Measurements from ENCODE around the gene C9.

The C9 gene

GRCh38 chr5:39373791-39374190, 9.5 kb upstream of the C9 start:
- Histone ChIP-seq H3K4me1 (ENCODE audit: control insufficient read depth, insufficient read depth, low read length) (peaks cover 1% of the 10 kb centered on the region; the same call in 1 of the 2 replicates), H3K4me3 (ENCODE audit: low read length) (no peak overlapping the region), H3K36me3 (ENCODE audit: control insufficient read depth, insufficient read depth, low read length) (no peaks in the 10 kb centered on the region), H3K27ac (ENCODE audit: low read length) (no peak overlapping the region), H3K9me3 (ENCODE audit: control insufficient read depth, insufficient read depth, low read length) (no peaks in the 10 kb centered on the region), H3K27me3 (ENCODE audit: control insufficient read depth, insufficient read depth, low read length) (no peaks in the 10 kb centered on the region)
- no CpG with 5 or more reads among the region's 2 CpGs for WGBS (ENCODE audit: insufficient coverage, insufficient read length)
- no peak for DNase-seq (ENCODE audit: low read depth, low spot score)

DNA sequence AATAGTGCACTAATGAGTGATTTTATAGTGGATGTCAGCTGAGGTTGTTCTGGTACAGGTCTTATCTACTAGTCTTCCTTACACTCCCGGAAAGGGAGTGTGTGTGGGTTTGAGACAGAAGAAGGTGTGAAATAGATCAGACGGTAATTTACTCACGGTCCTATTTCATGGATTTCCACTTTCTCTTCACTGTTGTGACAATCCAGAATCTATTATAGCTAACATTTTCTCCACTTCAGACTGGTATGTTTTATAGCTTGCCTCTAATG, 7.0 kb upstream of the C9 start:
- Histone ChIP-seq H3K27me3 (ENCODE audit: control insufficient read depth, insufficient read depth, low read length) (no peaks in the 10 kb centered on the region), H3K9me3 (ENCODE audit: control insufficient read depth, insufficient read depth, low read length) (no peaks in the 10 kb centered on the region), H3K4me3 (ENCODE audit: low read length) (no peak overlapping the region), H3K36me3 (ENCODE audit: control insufficient read depth, insufficient read depth, low read length) (no peaks in the 10 kb centered on the region), H3K4me1 (ENCODE audit: control insufficient read depth, insufficient read depth, low read length) (no peaks in the 10 kb centered on the region), H3K27ac (ENCODE audit: low read length) (no peak overlapping the region)
- WGBS (ENCODE audit: insufficient coverage, insufficient read length): no CpG with 5 or more reads among the region's 3 CpGs
- DNase-seq (ENCODE audit: low read depth, low spot score): no peak

DNA sequence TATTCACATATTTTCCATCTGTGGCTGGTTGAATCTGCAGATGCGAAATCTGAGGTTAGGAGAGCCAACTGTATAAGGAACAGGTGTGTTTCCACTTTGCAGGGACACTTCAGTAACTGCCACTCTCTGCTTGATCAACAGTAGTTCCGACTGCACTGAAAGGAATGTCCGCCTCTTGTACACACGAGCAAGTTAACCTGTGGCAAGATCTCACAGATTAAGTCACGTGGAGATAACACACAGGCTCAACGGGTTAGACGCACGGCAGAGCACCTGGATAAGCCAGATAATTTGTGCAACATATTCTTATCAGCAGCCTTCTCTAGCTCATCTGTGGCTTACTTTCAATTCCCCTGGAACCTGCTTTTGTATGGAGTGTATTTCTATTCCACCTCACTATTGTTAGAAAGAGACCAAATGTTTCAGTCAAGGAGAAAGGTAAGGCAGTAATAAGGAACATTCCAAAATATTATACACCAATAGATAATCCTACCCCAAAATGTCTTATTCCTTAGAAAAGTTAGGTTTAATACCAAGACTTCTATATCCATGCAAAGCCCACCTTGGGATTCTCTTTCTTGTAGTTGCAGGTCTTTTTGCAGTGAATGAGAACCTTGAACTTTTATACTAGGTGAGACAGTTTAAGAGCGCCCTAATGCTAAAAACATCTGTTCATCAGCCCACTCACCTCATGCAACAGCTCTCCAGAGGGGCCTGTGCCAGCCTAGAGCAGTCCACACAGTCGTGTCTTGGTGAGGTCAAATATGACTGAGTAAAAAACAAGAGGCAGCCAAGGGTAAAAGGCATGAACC, 6.5 kb upstream of the C9 start:
- Histone ChIP-seq H3K9me3 (ENCODE audit: control insufficient read depth, insufficient read depth, low read length) (no peaks in the 10 kb centered on the region), H3K36me3 (ENCODE audit: control insufficient read depth, insufficient read depth, low read length) (no peaks in the 10 kb centered on the region), H3K27ac (ENCODE audit: low read length) (no peak overlapping the region), H3K27me3 (ENCODE audit: control insufficient read depth, insufficient read depth, low read length) (no peaks in the 10 kb centered on the region), H3K4me1 (ENCODE audit: control insufficient read depth, insufficient read depth, low read length) (no peaks in the 10 kb centered on the region), H3K4me3 (ENCODE audit: low read length) (no peak overlapping the region)
- no CpG with 5 or more reads among the region's 10 CpGs for WGBS (ENCODE audit: insufficient coverage, insufficient read length)
- DNase-seq (ENCODE audit: low read depth, low spot score): no peak

GRCh38 chr5:39369123-39369815, 5.0 kb upstream of the C9 start:
- WGBS (ENCODE audit: insufficient coverage, insufficient read length): no CpG with 5 or more reads among the region's 5 CpGs
- H3K4me3 ChIP-seq (ENCODE audit: low read length): no peak overlapping the region
- no peak overlapping the region for H3K27ac ChIP-seq (ENCODE audit: low read length)
- H3K4me1 ChIP-seq (ENCODE audit: control insufficient read depth, insufficient read depth, low read length): no peaks in the 10 kb centered on the region; the same call in 1 of the 2 replicates
- no peaks in the 10 kb centered on the region for H3K9me3 ChIP-seq (ENCODE audit: control insufficient read depth, insufficient read depth, low read length)
- no peak for DNase-seq (ENCODE audit: low read depth, low spot score)
- H3K36me3 ChIP-seq (ENCODE audit: control insufficient read depth, insufficient read depth, low read length): no peaks in the 10 kb centered on the region
- H3K27me3 ChIP-seq (ENCODE audit: control insufficient read depth, insufficient read depth, low read length): no peaks in the 10 kb centered on the region

DNA sequence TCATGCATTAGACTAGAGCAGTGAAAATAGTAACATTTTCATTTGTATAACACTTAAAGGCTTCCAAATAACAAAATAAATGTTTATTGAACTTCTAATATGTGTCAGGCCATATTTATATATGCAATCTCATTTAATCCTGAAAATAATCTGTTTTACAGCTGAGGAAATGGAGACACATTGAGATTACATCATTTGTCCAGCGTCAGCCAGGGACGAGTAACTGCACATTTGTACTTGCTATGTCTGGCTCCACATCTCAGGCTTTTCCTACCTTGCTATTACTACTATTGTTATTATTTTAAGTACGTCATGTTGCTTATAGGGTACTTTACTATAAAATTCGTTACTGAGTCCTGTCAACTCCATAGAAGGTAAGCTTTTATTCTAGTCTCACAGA, 3.8 kb upstream of the C9 start:
- H3K27ac ChIP-seq (ENCODE audit: low read length): no peak overlapping the region
- H3K9me3 ChIP-seq (ENCODE audit: control insufficient read depth, insufficient read depth, low read length): no peaks in the 10 kb centered on the region
- H3K27me3 ChIP-seq (ENCODE audit: control insufficient read depth, insufficient read depth, low read length): no peaks in the 10 kb centered on the region
- no peaks in the 10 kb centered on the region; the same call in 1 of the 2 replicates for H3K4me1 ChIP-seq (ENCODE audit: control insufficient read depth, insufficient read depth, low read length)
- H3K36me3 ChIP-seq (ENCODE audit: control insufficient read depth, insufficient read depth, low read length): no peaks in the 10 kb centered on the region
- no peak overlapping the region for H3K4me3 ChIP-seq (ENCODE audit: low read length)
- WGBS (ENCODE audit: insufficient coverage, insufficient read length): no CpG with 5 or more reads among the region's 4 CpGs
- DNase-seq (ENCODE audit: low read depth, low spot score): no peak

DNA sequence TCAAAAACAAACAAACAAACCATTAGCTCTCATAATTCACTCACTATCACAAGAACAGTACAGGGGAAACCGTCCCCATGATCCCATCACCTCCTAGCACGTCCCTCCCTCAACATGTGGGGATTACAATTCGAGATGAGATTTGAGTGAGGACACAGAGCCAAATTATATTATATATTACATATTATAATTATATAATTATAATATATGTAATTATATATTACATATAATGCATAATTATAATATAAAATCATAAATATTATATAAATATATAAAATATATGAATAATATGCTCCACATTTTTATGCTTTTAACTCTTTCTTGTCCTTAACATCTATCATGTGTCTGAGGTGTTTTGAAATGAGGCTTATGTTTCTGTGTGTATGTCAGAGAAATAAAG, 3.4 kb upstream of the C9 start:
- no CpG with 5 or more reads among the region's 3 CpGs for WGBS (ENCODE audit: insufficient coverage, insufficient read length)
- Histone ChIP-seq H3K4me3 (ENCODE audit: low read length) (no peak overlapping the region), H3K27me3 (ENCODE audit: control insufficient read depth, insufficient read depth, low read length) (no peaks in the 10 kb centered on the region), H3K27ac (ENCODE audit: low read length) (no peak overlapping the region), H3K36me3 (ENCODE audit: control insufficient read depth, insufficient read depth, low read length) (no peaks in the 10 kb centered on the region), H3K9me3 (ENCODE audit: control insufficient read depth, insufficient read depth, low read length) (no peaks in the 10 kb centered on the region), H3K4me1 (ENCODE audit: control insufficient read depth, insufficient read depth, low read length) (no peaks in the 10 kb centered on the region; the same call in 1 of the 2 replicates)
- no peak for DNase-seq (ENCODE audit: low read depth, low spot score)

DNA sequence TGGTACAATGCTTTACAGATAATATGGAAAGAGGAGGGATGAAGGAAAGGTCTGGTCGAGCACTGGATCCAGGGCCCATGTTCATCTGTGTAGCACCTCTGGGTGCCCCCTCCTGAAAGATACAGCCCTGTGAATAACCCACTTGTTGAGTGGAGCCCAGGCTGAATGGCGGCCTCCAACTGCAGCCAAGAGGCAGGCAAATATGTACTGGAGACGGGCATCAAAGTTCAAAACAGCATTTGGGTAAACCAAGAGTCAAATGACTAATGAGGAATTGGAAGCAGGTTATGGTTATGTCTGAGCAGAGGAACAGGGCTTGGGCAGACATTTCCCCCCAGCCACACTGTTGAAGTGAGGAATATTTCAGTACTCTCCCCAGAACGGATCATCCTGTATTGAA, 1.1 kb downstream of the C9 start:
- Histone ChIP-seq H3K36me3 (ENCODE audit: control insufficient read depth, insufficient read depth, low read length) (no peaks in the 10 kb centered on the region), H3K27ac (ENCODE audit: low read length) (no peak overlapping the region), H3K9me3 (ENCODE audit: control insufficient read depth, insufficient read depth, low read length) (no peaks in the 10 kb centered on the region), H3K27me3 (ENCODE audit: control insufficient read depth, insufficient read depth, low read length) (no peaks in the 10 kb centered on the region), H3K4me1 (ENCODE audit: control insufficient read depth, insufficient read depth, low read length) (no peaks in the 10 kb centered on the region; the same call in 1 of the 2 replicates), H3K4me3 (ENCODE audit: low read length) (no peak overlapping the region)
- DNase-seq (ENCODE audit: low read depth, low spot score): no peak
- WGBS (ENCODE audit: insufficient coverage, insufficient read length): no CpG with 5 or more reads among the region's 4 CpGs

DNA sequence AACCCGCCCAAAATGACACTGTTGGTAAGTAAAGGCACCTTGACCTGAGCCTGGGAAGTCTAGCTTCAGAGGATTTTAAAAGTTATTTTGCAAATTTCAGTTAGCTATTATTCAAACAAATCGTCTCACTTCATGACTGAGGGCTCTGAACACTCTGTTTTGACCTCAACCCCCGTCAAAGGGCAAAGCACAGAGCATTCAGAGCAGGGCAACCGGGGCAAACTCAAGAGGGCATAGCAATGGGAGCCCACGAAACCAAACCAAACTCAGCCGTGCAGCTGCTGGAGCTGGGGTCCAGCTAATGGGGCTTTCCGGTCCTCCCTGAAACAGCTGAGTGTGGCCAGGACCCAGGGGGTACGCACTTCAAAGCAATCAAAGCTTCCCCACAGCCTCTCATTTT, 1.6 kb downstream of the C9 start:
- no peaks in the 10 kb centered on the region; the same call in 1 of the 2 replicates for H3K4me1 ChIP-seq (ENCODE audit: control insufficient read depth, insufficient read depth, low read length)
- H3K27me3 ChIP-seq (ENCODE audit: control insufficient read depth, insufficient read depth, low read length): no peaks in the 10 kb centered on the region
- DNase-seq (ENCODE audit: low read depth, low spot score): no peak
- no peaks in the 10 kb centered on the region for H3K9me3 ChIP-seq (ENCODE audit: control insufficient read depth, insufficient read depth, low read length)
- H3K27ac ChIP-seq (ENCODE audit: low read length): no peak overlapping the region
- H3K4me3 ChIP-seq (ENCODE audit: low read length): no peak overlapping the region
- no peaks in the 10 kb centered on the region for H3K36me3 ChIP-seq (ENCODE audit: control insufficient read depth, insufficient read depth, low read length)
- WGBS (ENCODE audit: insufficient coverage, insufficient read length): no CpG with 5 or more reads among the region's 8 CpGs

GRCh38 chr5:39361306-39361705, 3.0 kb downstream of the C9 start:
- H3K4me3 ChIP-seq (ENCODE audit: low read length): no peak overlapping the region
- WGBS (ENCODE audit: insufficient coverage, insufficient read length): no CpG with 5 or more reads among the region's 4 CpGs
- H3K9me3 ChIP-seq (ENCODE audit: control insufficient read depth, insufficient read depth, low read length): no peaks in the 10 kb centered on the region
- no peaks in the 10 kb centered on the region for H3K36me3 ChIP-seq (ENCODE audit: control insufficient read depth, insufficient read depth, low read length)
- H3K27me3 ChIP-seq (ENCODE audit: control insufficient read depth, insufficient read depth, low read length): no peaks in the 10 kb centered on the region
- DNase-seq (ENCODE audit: low read depth, low spot score): no peak
- H3K27ac ChIP-seq (ENCODE audit: low read length): no peak overlapping the region
- H3K4me1 ChIP-seq (ENCODE audit: control insufficient read depth, insufficient read depth, low read length): no peaks in the 10 kb centered on the region; the same call in 1 of the 2 replicates

GRCh38 chr5:39360471-39361111, 3.7 kb downstream of the C9 start:
- H3K9me3 ChIP-seq (ENCODE audit: control insufficient read depth, insufficient read depth, low read length): no peaks in the 10 kb centered on the region
- no peak overlapping the region for H3K4me3 ChIP-seq (ENCODE audit: low read length)
- no peak overlapping the region for H3K27ac ChIP-seq (ENCODE audit: low read length)
- no peaks in the 10 kb centered on the region for H3K36me3 ChIP-seq (ENCODE audit: control insufficient read depth, insufficient read depth, low read length)
- WGBS (ENCODE audit: insufficient coverage, insufficient read length): no CpG with 5 or more reads among the region's 5 CpGs
- H3K27me3 ChIP-seq (ENCODE audit: control insufficient read depth, insufficient read depth, low read length): no peaks in the 10 kb centered on the region
- H3K4me1 ChIP-seq (ENCODE audit: control insufficient read depth, insufficient read depth, low read length): no peaks in the 10 kb centered on the region; the same call in 1 of the 2 replicates
- DNase-seq (ENCODE audit: low read depth, low spot score): no peak
